ENCODE data around the gene BICD2.

DNA sequence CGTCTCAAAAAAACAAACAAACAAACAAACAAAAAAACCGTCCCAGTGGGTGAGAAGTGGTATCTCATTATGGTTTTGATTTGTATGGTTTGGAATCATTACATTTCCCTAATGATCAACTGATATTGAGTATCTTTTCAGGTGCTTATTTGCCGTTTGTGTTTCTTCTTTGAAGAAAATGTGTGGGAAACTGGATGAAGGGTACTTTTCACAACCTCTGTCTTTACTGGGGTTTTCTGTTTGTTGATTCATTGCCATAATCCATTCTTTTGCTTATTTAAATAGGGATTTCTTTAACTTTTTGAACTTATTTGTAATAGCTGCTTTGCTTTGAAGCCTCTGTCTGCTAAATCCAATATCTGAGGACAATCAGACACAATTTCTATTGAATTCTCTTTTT lies 9.2 kb upstream of the BICD2 start:
- TF ChIP-seq, protein P1, sequence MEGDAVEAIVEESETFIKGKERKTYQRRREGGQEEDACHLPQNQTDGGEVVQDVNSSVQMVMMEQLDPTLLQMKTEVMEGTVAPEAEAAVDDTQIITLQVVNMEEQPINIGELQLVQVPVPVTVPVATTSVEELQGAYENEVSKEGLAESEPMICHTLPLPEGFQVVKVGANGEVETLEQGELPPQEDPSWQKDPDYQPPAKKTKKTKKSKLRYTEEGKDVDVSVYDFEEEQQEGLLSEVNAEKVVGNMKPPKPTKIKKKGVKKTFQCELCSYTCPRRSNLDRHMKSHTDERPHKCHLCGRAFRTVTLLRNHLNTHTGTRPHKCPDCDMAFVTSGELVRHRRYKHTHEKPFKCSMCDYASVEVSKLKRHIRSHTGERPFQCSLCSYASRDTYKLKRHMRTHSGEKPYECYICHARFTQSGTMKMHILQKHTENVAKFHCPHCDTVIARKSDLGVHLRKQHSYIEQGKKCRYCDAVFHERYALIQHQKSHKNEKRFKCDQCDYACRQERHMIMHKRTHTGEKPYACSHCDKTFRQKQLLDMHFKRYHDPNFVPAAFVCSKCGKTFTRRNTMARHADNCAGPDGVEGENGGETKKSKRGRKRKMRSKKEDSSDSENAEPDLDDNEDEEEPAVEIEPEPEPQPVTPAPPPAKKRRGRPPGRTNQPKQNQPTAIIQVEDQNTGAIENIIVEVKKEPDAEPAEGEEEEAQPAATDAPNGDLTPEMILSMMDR (IDR thresholded peaks at IDR 0.05; ENCODE audit: insufficient read depth, low read depth, low read length): no peak
- TF ChIP-seq EZH2 (IDR thresholded peaks at IDR 0.05; ENCODE audit: insufficient read depth, low read length): no peak
